Endothelial cell of umbilical vein (primary cell): ENCODE data around the gene PCDHA3. TPM values are rescaled to one million over a fixed set of nuclear protein-coding genes. Genes with fewer than 3 reads are reported as not detected.
"Not testable (repeated sequence)": the region's sequence is repeated elsewhere in the genome, so short reads cannot be mapped to it uniquely, and the experiment has no call there.

ENCODE experiments used
- BruUV-seq: library from RNA; stranded (reverse); fragments of 400-500 nt; replicated peaks from 2 replicates; lab custom pipeline; 2021; lab: Mats Ljungman, UMichigan
- CTCF ChIA-PET: fragments of 300-600, 350-600 bp; sonication (Branson Sonifier 250); formaldehyde crosslinking; loops from one replicate; lab custom pipeline; 2021; ENCODE audit warnings: antibody characterized with exemption, inconsistent platforms; lab: Charles Lee
- POLR2A ChIA-PET: fragments of 300-600, 350-600 bp; sonication (Branson Sonifier 250); formaldehyde crosslinking; loops from one replicate; lab custom pipeline; 2021; ENCODE audit warnings: antibody characterized with exemption, inconsistent platforms; lab: Charles Lee
- DNase-seq: peaks from one replicate; pipeline ENCODE4 v3.0.0-alpha.2; 2011; ENCODE audit warnings: low read depth, low spot score
- FAIRE-seq: peaks from 2 replicates; lab custom pipeline; 2011; peaks lifted over from hg19 to GRCh38; lab: Jason Lieb, UNC
- H2AFZ ChIP-seq: 2 replicates; pipeline ENCODE4 v1.6.0; 2012; ENCODE audit warnings: low read depth, low read length, control low read depth, inconsistent platforms
- H3K27ac ChIP-seq: 2 replicates; pipeline ENCODE4 v1.5.1; 2011; ENCODE audit warnings: low read depth, mild to moderate bottlenecking, control low read depth, low read length, moderate library complexity; ENCODE audit not compliant: insufficient read depth
- H3K27me3 ChIP-seq, 2 experiments: 2 replicates each; pipeline versions ENCODE4 v1.6.0 to v1.6.1; 2011; ENCODE audit warnings: low read length in 2 of 2, mixed read lengths in 1 of 2; ENCODE audit not compliant: control insufficient read depth in 2 of 2, insufficient read depth in 2 of 2
- H3K36me3 ChIP-seq, 2 experiments: 2 replicates in 1 of 2; 3 replicates in 1 of 2; pipeline ENCODE4 v1.5.1; 2011; ENCODE audit warnings: low read length in 2 of 2, mild to moderate bottlenecking in 1 of 2, moderate library complexity in 1 of 2; ENCODE audit not compliant: control insufficient read depth in 2 of 2, insufficient read depth in 2 of 2; ENCODE audit errors: extremely low read depth in 1 of 2
- H3K4me1 ChIP-seq: 3 replicates; pipeline ENCODE4 v1.5.1; 2011; ENCODE audit warnings: mild to moderate bottlenecking, low read length; ENCODE audit not compliant: control insufficient read depth, insufficient read depth; ENCODE audit errors: extremely low read depth
- H3K4me2 ChIP-seq: 2 replicates; pipeline ENCODE4 v1.6.1; 2011; ENCODE audit warnings: low read length, control low read depth, mixed read lengths; ENCODE audit not compliant: insufficient read depth
- H3K4me3 ChIP-seq, 3 experiments: fragments of 200-600 bp in 1 of 3; sonication (generic), shearing (Covaris generic) in 1 of 3; replicated peaks in 1 of 3; 2 replicates each; pipeline ENCODE4 v1.5.1; 2011 to 2016; ENCODE audit warnings: control low read depth in 3 of 3, low read length in 3 of 3, mild to moderate bottlenecking in 2 of 3, inconsistent platforms in 1 of 3, low read depth in 1 of 3, moderate library complexity in 1 of 3; ENCODE audit not compliant: insufficient read depth in 1 of 3
- H3K79me2 ChIP-seq: 2 replicates; pipeline ENCODE4 v1.6.0; 2012; ENCODE audit warnings: low read length, inconsistent platforms; ENCODE audit not compliant: control insufficient read depth, insufficient read depth
- H3K9ac ChIP-seq: replicated peaks from 2 replicates; pipeline ENCODE3; 2011; ENCODE audit warnings: low read length, control low read depth; ENCODE audit not compliant: insufficient read depth; ENCODE audit errors: extremely low read depth
- H3K9me1 ChIP-seq: replicated peaks from 3 replicates; pipeline ENCODE4 v1.6.0; 2011; ENCODE audit warnings: mild to moderate bottlenecking, low read length; ENCODE audit not compliant: control insufficient read depth, insufficient read depth; ENCODE audit errors: extremely low read depth
- H3K9me3 ChIP-seq: replicated peaks from 2 replicates; pipeline ENCODE4 v1.5.1; 2012; ENCODE audit warnings: low read length, inconsistent platforms; ENCODE audit not compliant: control insufficient read depth, insufficient read depth
- H4K20me1 ChIP-seq: replicated peaks from 2 replicates; pipeline ENCODE3; 2011; ENCODE audit warnings: mild to moderate bottlenecking, low read length; ENCODE audit not compliant: control insufficient read depth, insufficient read depth; ENCODE audit errors: extremely low read depth
- JUN ChIP-seq: IDR thresholded peaks from 2 replicates; pipeline ENCODE4 v1.6.1; 2011; ENCODE audit warnings: borderline replicate concordance, low read depth; ENCODE audit not compliant: insufficient read length, insufficient read depth
- POLR2A ChIP-seq: IDR thresholded peaks from 2 replicates; pipeline ENCODE4 v1.6.1; 2012; ENCODE audit warnings: low read depth, mild to moderate bottlenecking, control low read depth, low read length
- POLR2AphosphoS5 ChIP-seq: IDR thresholded peaks from 2 replicates; pipeline ENCODE4 v1.6.1; 2012; ENCODE audit warnings: low read depth, mild to moderate bottlenecking, control low read depth, low read length, moderate library complexity; ENCODE audit not compliant: insufficient read depth
- dilution Hi-C: fragments of 300-500 bp; cut with MboI; formaldehyde crosslinking; loops from one replicate; pipeline ENCODE4 v1.15.0; 2019; ENCODE audit warnings: low sequenced_read_pairs; ENCODE audit not compliant: extremely low pct_ligation_motif_present
- intact Hi-C: fragments of 100-400 bp; cut with micrococcal nuclease; formaldehyde crosslinking; loops from one replicate; pipeline ENCODE4 v1.10.0; 2022
- polyA plus RNA-seq, 4 experiments: library from polyadenylated mRNA; depleted of rRNA in 3 of 4; stranded (reverse) in 3 of 4; unstranded in 1 of 4; fragments of >200 nt; gene quantifications; 2 replicates each; pipeline versions ENCODE4 v1.2.1 to v1.2.3, GENCODE V29; 2011 to 2012; ENCODE audit warnings: missing spikeins in 1 of 4
- total RNA-seq: library from RNA; stranded (reverse); gene quantifications from 2 replicates; pipeline ENCODE4 v1.2.3, GENCODE V29; 2021
- TF ChIP-seq, protein P1 (sequence below), 2 donors: IDR thresholded peaks; 1 replicate in 1 of 2; 2 replicates in 1 of 2; pipeline ENCODE4 v1.5.1; 2011; ENCODE audit warnings: low read length in 2 of 2, mild to moderate bottlenecking in 2 of 2, moderate library complexity in 2 of 2, control low read depth in 1 of 2, inconsistent platforms in 1 of 2, low read depth in 1 of 2; ENCODE audit not compliant: insufficient read depth in 1 of 2; ENCODE audit errors: extremely low read depth in 1 of 2

PCDHA3 gene
- total and polyA plus RNA-seq, 2 donors (not counting 3 experiments of a cell fraction or from before 2014, with no cell fraction given), result 0.07 to 0.09 TPM

DNA sequence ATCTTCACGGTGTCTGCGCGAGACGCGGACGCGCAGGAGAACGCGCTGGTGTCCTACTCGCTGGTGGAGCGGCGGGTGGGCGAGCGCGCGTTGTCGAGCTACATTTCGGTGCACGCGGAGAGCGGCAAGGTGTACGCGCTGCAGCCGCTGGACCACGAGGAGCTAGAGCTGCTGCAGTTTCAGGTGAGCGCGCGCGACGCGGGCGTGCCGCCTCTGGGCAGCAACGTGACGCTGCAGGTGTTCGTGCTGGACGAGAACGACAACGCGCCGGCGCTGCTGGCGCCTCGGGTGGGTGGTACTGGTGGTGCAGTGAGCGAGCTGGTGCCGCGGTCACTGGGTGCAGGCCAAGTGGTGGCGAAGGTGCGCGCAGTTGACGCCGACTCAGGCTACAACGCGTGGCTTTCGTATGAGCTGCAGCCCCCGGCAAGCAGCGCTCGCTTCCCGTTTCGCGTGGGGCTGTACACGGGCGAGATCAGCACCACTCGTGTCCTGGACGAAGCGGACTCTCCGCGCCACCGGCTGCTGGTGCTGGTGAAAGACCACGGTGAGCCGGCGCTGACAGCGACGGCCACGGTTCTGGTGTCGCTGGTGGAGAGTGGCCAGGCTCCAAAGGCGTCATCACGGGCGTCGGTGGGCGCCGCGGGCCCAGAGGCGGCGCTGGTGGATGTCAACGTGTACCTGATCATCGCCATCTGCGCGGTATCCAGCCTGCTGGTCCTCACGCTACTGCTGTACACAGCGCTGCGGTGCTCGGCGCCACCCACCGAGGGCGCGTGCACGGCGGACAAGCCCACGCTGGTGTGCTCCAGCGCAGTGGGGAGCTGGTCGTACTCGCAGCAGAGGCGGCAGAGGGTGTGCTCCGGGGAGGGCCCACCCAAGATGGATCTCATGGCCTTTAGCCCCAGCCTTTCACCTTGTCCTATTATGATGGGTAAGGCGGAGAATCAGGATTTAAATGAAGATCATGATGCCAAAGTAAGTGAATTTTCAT, 28.9 kb downstream of the PCDHA3 start:
- CTCF ChIA-PET, result interaction anchor here (1.3 kb wide), 1 partner anchor 206 kb away, joined by 3 read pairs; no protein-coding TSS in a partner anchor
- POLR2A ChIA-PET, result not testable (repeated sequence)

DNA sequence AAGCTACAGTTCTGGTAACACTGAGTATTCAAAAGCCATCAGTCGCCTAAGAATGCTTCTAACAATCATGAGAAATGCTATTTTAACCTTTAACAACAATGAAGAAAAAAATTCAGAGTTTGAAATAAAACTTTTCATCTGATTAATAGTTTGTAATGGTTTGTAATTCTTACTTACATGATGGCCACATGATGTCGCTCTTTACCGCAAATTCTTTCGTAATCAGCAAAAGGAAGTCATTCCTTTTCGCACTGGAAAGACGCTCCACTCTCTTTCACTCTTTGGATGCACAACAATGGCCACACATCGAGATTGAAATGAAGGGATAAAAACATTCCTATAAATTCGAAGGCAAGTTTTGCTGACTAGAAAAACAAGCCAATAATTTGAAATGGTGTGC, 33.1 kb downstream of the PCDHA3 start, which contains the start of gene PCDHA7:
Gene PCDHA7 (plus strand): TSS at position 277 of the 400 bp plus-strand sequence. CDS start 115 bp downstream, at position 392.
- Histone ChIP-seq H3K4me3 (no peak within 1 kb of the TSS), H3K9ac (no peak within 1 kb of the TSS), H3K27ac (no peak within 1 kb of the TSS), H4K20me1 (no peaks in the 10 kb centered on the region), H2AFZ (no peak within 1 kb of the TSS), H3K27me3 (no peaks in the 10 kb centered on the region), H3K4me2 (peak within 1 kb of the TSS; percentile 22), H3K9me3 (no peaks in the 10 kb centered on the region), H3K79me2 (no peaks in the 10 kb centered on the region), H3K4me1 (no peaks in the 10 kb centered on the region), H3K9me1 (no peaks in the 10 kb centered on the region), H3K36me3 (no peaks in the 10 kb centered on the region)
- ChIA-PET POLR2A (no interaction called here), CTCF (no interaction called here)
- intact Hi-C loops (no loop called here), dilution Hi-C loops (no loop called here)
- TF ChIP-seq, protein P1, sequence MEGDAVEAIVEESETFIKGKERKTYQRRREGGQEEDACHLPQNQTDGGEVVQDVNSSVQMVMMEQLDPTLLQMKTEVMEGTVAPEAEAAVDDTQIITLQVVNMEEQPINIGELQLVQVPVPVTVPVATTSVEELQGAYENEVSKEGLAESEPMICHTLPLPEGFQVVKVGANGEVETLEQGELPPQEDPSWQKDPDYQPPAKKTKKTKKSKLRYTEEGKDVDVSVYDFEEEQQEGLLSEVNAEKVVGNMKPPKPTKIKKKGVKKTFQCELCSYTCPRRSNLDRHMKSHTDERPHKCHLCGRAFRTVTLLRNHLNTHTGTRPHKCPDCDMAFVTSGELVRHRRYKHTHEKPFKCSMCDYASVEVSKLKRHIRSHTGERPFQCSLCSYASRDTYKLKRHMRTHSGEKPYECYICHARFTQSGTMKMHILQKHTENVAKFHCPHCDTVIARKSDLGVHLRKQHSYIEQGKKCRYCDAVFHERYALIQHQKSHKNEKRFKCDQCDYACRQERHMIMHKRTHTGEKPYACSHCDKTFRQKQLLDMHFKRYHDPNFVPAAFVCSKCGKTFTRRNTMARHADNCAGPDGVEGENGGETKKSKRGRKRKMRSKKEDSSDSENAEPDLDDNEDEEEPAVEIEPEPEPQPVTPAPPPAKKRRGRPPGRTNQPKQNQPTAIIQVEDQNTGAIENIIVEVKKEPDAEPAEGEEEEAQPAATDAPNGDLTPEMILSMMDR (IDR thresholded peaks at IDR 0.05; ENCODE audit: extremely low read depth in 1 of 2, insufficient read depth in 1 of 2, low read depth in 1 of 2, low read length in 2 of 2), result no peak
- no peak for TF ChIP-seq POLR2AphosphoS5
- no peak for TF ChIP-seq POLR2A
- no peak for TF ChIP-seq JUN
- no peak for FAIRE-seq
- DNase-seq, result no peak
- BruUV-seq, result no TSS peak

More for the DNA sequence above, 28.9 kb downstream of the PCDHA3 start:
- H3K36me3 ChIP-seq, DNase-seq, H3K79me2 ChIP-seq, H3K27me3 ChIP-seq, FAIRE-seq, BruUV-seq, H2AFZ ChIP-seq, H3K9me3 ChIP-seq, intact Hi-C loops, H3K4me3 ChIP-seq, H3K9ac ChIP-seq, H4K20me1 ChIP-seq, dilution Hi-C loops, H3K9me1 ChIP-seq, H3K4me2 ChIP-seq, H3K4me1 ChIP-seq, H3K27ac ChIP-seq: not testable (repeated sequence)

DNA sequence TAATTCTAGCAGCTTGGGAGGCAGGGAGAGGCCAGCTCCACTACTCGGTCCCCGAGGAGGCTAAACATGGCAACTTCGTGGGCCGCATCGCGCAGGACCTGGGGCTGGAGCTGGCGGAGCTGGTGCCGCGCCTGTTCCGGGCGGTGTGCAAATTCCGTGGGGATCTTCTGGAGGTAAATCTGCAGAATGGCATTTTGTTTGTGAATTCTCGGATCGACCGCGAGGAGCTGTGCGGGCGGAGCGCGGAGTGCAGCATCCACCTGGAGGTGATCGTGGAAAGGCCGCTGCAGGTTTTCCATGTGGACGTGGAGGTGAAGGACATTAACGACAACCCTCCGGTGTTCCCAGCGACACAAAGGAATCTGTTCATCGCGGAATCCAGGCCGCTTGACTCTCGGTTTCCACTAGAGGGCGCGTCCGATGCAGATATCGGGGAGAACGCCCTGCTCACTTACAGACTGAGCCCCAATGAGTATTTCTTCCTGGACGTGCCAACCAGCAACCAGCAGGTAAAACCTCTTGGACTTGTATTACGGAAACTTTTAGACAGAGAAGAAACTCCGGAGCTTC, 33.7 kb downstream of the PCDHA3 start:
- H3K79me2 ChIP-seq, H3K9me1 ChIP-seq, H3K4me2 ChIP-seq, H3K4me1 ChIP-seq, DNase-seq, intact Hi-C loops, H3K36me3 ChIP-seq, H3K27me3 ChIP-seq, H3K9ac ChIP-seq, H4K20me1 ChIP-seq, H3K4me3 ChIP-seq, dilution Hi-C loops, POLR2A ChIA-PET, BruUV-seq, H3K9me3 ChIP-seq, H3K27ac ChIP-seq, H2AFZ ChIP-seq: not testable (repeated sequence)
- peak; percentile 76 for FAIRE-seq
- CTCF ChIA-PET, result interaction anchor here (0.8 kb wide), 1 partner anchor 206 kb away, joined by 3 read pairs; no protein-coding TSS in a partner anchor
